ENCODE measurements around the gene TRMT61A. TPM values are rescaled to one million over a fixed set of nuclear protein-coding genes. Genes with fewer than 3 reads are reported as not detected.

Gene TRMT61A
- total and polyA plus RNA-seq, 9 of the 15 experiments (the other 6 are each of a cell fraction or from before 2014, with no cell fraction given), result 0.10 to 24.8 (median 5.1) TPM

DNA sequence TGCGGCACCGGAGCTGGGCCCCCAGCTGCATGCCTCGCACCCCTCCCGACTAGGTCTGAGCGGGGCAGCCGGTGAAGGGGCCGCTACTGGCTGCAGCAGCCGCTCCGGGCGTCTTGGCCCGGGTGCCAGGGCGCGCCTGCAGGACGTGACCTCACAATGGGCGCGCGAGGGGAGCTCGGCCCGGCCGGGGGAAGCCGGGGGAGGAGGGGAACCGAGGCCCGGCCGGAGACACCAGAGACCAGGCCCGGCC is 33.1 kb downstream of the TRMT61A start (continued):
- TF ChIP-seq REST (IDR thresholded peaks at IDR 0.05; ENCODE audit: borderline replicate concordance), result no peak
- no peak for TF ChIP-seq REST (CRISPR knock-in tag; IDR thresholded peaks at IDR 0.05; ENCODE audit: low read depth)
- no peak for TF ChIP-seq ZNF140 (CRISPR knock-in tag; IDR thresholded peaks at IDR 0.05)
- TF ChIP-seq EWSR1 (IDR thresholded peaks at IDR 0.05; ENCODE audit: borderline replicate concordance, low read depth, partially characterized antibody), result no peak
- no peak for TF ChIP-seq NR2F6 (CRISPR knock-in tag; IDR thresholded peaks at IDR 0.05)
- TF ChIP-seq SRSF9 (IDR thresholded peaks at IDR 0.05; ENCODE audit: borderline replicate concordance, low read depth, low read length), result no peak
- TF ChIP-seq, protein P1, sequence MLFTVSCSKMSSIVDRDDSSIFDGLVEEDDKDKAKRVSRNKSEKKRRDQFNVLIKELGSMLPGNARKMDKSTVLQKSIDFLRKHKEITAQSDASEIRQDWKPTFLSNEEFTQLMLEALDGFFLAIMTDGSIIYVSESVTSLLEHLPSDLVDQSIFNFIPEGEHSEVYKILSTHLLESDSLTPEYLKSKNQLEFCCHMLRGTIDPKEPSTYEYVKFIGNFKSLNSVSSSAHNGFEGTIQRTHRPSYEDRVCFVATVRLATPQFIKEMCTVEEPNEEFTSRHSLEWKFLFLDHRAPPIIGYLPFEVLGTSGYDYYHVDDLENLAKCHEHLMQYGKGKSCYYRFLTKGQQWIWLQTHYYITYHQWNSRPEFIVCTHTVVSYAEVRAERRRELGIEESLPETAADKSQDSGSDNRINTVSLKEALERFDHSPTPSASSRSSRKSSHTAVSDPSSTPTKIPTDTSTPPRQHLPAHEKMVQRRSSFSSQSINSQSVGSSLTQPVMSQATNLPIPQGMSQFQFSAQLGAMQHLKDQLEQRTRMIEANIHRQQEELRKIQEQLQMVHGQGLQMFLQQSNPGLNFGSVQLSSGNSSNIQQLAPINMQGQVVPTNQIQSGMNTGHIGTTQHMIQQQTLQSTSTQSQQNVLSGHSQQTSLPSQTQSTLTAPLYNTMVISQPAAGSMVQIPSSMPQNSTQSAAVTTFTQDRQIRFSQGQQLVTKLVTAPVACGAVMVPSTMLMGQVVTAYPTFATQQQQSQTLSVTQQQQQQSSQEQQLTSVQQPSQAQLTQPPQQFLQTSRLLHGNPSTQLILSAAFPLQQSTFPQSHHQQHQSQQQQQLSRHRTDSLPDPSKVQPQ (CRISPR knock-in tag; IDR thresholded peaks at IDR 0.05; ENCODE audit: borderline replicate concordance), result no peak
- peak in 1 of 2 experiments; percentile 23; a peak in 1 of 4 replicates for TF ChIP-seq FOXA3 (CRISPR knock-in tag; conservative IDR thresholded peaks at IDR 0.05 in 1 of 2, IDR thresholded peaks at IDR 0.05 in 1 of 2)
- no peak for TF ChIP-seq EZH2 (IDR thresholded peaks at IDR 0.05; ENCODE audit: borderline replicate concordance, low read depth, low read length)
- TF ChIP-seq HNRNPLL (IDR thresholded peaks at IDR 0.05; ENCODE audit: low read depth, low read length, poor library complexity, severe bottlenecking), result no peak
- no peak for TF ChIP-seq NONO (IDR thresholded peaks at IDR 0.05; ENCODE audit: low read depth in 2 of 2, low read length in 1 of 2)
- TF ChIP-seq ZZZ3 (IDR thresholded peaks at IDR 0.05), result no peak
- TF ChIP-seq MYC (IDR thresholded peaks at IDR 0.05; ENCODE audit: low read depth, low read length), result no peak
- TF ChIP-seq MYC (CRISPR knock-in tag; IDR thresholded peaks at IDR 0.05; ENCODE audit: borderline replicate concordance, low read depth), result no peak
- no peak for TF ChIP-seq PRMT5 (CRISPR knock-in tag; IDR thresholded peaks at IDR 0.05)
- no peak for TF ChIP-seq CCNT2 (IDR thresholded peaks at IDR 0.05; ENCODE audit: borderline replicate concordance, extremely low read depth, insufficient read length, low read depth, low read length)

All from K562 (cell line).